Pancreas (tissue), 10 donors: ENCODE results near the gene EBF3. TPM values are rescaled to one million over a fixed set of nuclear protein-coding genes. Genes with fewer than 3 reads are reported as not detected.

Experiments
- ATAC-seq, 4 donors: fragments of 200-7000 bp; cut with Tn5 transposase; one replicate each; pipeline versions ENCODE4 v1.8.0 to v1.9.1; 2020; ENCODE audit warnings: mild to moderate bottlenecking in 4 of 4, moderate library complexity in 4 of 4
- DNase-seq, 6 donors: peaks; one replicate each; pipeline ENCODE4 v3.0.0-alpha.2; 2020
- FAIRE-seq: peaks from 2 replicates; lab custom pipeline; 2012; peaks lifted over from hg19 to GRCh38; lab: Jason Lieb, UNC
- H3K27ac ChIP-seq, 4 donors: fragments of 200-600 bp; sonication (generic); 1 replicate in 3 of 4; 2 replicates in 1 of 4; pipeline versions ENCODE4 v1.5.0 to v1.8.0; 2020
- H3K27me3 ChIP-seq, 4 donors: fragments of 200-600 bp; one replicate each; pipeline ENCODE4 v1.8.0; 2021
- H3K36me3 ChIP-seq, 3 donors: fragments of 200-600 bp; sonication (generic) in 1 of 3; one replicate each; pipeline versions ENCODE4 v1.5.0 to v1.8.0; 2020 to 2021
- H3K4me1 ChIP-seq, 3 donors: fragments of 200-600 bp; one replicate each; pipeline ENCODE4 v1.8.0; 2021
- H3K4me3 ChIP-seq, 4 donors: fragments of 200-600 bp; sonication (generic) in 2 of 4; one replicate each; pipeline versions ENCODE4 v1.5.0 to v1.8.0; 2020 to 2021
- H3K9me3 ChIP-seq, 4 donors: fragments of 200-600 bp; one replicate each; pipeline ENCODE4 v1.8.0; 2021
- WGBS, 2 donors: extraction: QIAGEN DNeasy Blood & Tissue Kit; methylation state at CpG; one replicate each; pipeline ENCODE4 v1.1.7; 2013; 5-methylcytosine and 5-hydroxymethylcytosine counted together
- intact Hi-C, 3 donors: fragments of 100-400 bp; cut with DNase I; formaldehyde crosslinking; loops; one replicate each; pipeline versions ENCODE4 v1.11.1 to v1.14.2; 2022
- polyA plus RNA-seq, 2 donors: library from polyadenylated mRNA; stranded (reverse); fragments of 200-250 nt; gene quantifications; one replicate each; pipeline ENCODE4 v1.2.3, GENCODE V29; 2013
- total RNA-seq, 6 donors: library from RNA; stranded (reverse); fragmentation: NEBNext Ultra II Directional in 4 of 6; extraction: Animal tissue kit (Norgen Biotek cat#: 25700) in 4 of 6; gene quantifications; one replicate each; pipeline versions ENCODE4 v1.2.1 to v1.2.4, GENCODE V29; 2021 to 2023
- TF ChIP-seq, protein P1 (sequence below), 4 donors: fragments of 200-600 bp; sonication (generic) in 3 of 4; IDR thresholded peaks; one replicate each; pipeline versions ENCODE4 v1.5.0 to v1.8.0; 2021; ENCODE audit warnings: antibody characterized with exemption in 4 of 4
- donor health status: healthy with polysubstance abuse.
- donor health status: DM: no; HTN: no; CAD: no; lungs with moderate emphysema.
- donor health status: DM: no; HTN: no; CAD: no.
- donor health status: control.
- donor health status: control.
- donor health status: Bipolar disorder and iron deficiency.
- donor health status: DM: yes; HTN: yes; CAD: no.
- donor health status: DM: no; HTN: no; CAD: no.
- donor health status: DM: no; HTN: no; CAD: no.
- donor health status: DM: yes; HTN: yes; CAD: no.

Gene EBF3
- total and polyA plus RNA-seq, 8 donors, result 0.47 to 1.5 (median 1.1) TPM

DNA sequence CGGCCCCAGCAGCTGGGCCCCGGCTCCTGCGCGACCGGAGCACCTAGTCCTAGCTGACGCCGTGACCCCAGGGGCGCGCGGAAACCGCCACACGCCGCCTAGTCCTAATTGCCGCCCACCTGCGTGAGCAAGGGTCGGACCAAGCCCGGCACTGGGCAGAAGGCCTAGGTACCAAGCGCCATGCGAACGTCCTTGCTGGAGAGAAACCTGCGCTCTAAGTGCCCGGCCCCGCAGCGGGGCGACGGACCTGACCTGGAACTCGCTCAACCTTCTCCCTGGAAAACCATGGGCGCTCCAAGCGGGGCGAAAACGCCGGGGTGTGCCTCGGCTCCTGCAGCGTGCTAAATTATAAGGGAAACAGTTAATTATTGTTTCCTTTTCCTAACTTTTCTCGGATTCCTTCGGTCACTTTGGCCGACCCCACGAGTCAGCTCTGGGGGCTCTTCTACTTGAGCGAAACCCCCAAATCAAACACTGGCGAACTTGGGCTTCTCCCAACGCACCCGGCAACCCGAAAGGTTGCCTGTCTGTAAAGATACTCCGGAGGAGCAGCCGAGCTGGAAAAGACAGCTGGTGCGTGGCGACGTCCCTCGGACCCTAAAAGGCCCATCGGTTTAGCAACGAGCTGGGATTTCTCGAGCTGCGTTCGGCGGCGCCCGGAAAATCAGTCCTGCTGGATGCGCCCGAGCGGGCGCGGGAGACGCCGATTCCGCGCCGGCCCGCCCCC is 5.3 kb upstream of the EBF3 start:
- TF ChIP-seq, protein P1, sequence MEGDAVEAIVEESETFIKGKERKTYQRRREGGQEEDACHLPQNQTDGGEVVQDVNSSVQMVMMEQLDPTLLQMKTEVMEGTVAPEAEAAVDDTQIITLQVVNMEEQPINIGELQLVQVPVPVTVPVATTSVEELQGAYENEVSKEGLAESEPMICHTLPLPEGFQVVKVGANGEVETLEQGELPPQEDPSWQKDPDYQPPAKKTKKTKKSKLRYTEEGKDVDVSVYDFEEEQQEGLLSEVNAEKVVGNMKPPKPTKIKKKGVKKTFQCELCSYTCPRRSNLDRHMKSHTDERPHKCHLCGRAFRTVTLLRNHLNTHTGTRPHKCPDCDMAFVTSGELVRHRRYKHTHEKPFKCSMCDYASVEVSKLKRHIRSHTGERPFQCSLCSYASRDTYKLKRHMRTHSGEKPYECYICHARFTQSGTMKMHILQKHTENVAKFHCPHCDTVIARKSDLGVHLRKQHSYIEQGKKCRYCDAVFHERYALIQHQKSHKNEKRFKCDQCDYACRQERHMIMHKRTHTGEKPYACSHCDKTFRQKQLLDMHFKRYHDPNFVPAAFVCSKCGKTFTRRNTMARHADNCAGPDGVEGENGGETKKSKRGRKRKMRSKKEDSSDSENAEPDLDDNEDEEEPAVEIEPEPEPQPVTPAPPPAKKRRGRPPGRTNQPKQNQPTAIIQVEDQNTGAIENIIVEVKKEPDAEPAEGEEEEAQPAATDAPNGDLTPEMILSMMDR (IDR thresholded peaks at IDR 0.05), result no peak
- Histone ChIP-seq H3K4me3 (no peak overlapping the region), H3K27me3 (peaks cover 7 to 90% (median 31%) of the 10 kb centered on the region in 4 donors), H3K36me3 (no peaks in the 10 kb centered on the region), H3K4me1 (peaks cover 0 to 5% (median 0%) of the 10 kb centered on the region in 3 donors), H3K27ac (no peak overlapping the region), H3K9me3 (no peaks in the 10 kb centered on the region)
- DNase-seq (peak in 1 of 6 donors; percentile 74), ATAC-seq (no peak), FAIRE-seq (no peak)
- intact Hi-C loops, result no loop called here
- WGBS, 2 donors, result 5 to 6% methylated on average over 65 to 68 of the region's 68 CpGs

GRCh38 chr10:129968853-129969183 is 4.7 kb upstream of the EBF3 start:
- 2 to 5% methylated on average over 15 of the region's 15 CpGs for WGBS, 2 donors
- no peak for FAIRE-seq
- intact Hi-C loops, result no loop called here
- H3K4me1 ChIP-seq, result peaks cover 0 to 5% (median 0%) of the 10 kb centered on the region in 3 donors
- TF ChIP-seq, protein P1 (IDR thresholded peaks at IDR 0.05), result peak in 3 of 4 donors; percentile 14 to 38 (median 28)
- no peak overlapping the region for H3K4me3 ChIP-seq
- peak in 2 of 6 donors; percentile 32 to 73 for DNase-seq
- H3K36me3 ChIP-seq, result no peaks in the 10 kb centered on the region
- peaks cover 7 to 88% (median 31%) of the 10 kb centered on the region in 4 donors for H3K27me3 ChIP-seq
- H3K9me3 ChIP-seq, result no peaks in the 10 kb centered on the region
- ATAC-seq, result peak in 3 of 4 donors; percentile 36 to 59 (median 51)
- no peak overlapping the region for H3K27ac ChIP-seq

DNA sequence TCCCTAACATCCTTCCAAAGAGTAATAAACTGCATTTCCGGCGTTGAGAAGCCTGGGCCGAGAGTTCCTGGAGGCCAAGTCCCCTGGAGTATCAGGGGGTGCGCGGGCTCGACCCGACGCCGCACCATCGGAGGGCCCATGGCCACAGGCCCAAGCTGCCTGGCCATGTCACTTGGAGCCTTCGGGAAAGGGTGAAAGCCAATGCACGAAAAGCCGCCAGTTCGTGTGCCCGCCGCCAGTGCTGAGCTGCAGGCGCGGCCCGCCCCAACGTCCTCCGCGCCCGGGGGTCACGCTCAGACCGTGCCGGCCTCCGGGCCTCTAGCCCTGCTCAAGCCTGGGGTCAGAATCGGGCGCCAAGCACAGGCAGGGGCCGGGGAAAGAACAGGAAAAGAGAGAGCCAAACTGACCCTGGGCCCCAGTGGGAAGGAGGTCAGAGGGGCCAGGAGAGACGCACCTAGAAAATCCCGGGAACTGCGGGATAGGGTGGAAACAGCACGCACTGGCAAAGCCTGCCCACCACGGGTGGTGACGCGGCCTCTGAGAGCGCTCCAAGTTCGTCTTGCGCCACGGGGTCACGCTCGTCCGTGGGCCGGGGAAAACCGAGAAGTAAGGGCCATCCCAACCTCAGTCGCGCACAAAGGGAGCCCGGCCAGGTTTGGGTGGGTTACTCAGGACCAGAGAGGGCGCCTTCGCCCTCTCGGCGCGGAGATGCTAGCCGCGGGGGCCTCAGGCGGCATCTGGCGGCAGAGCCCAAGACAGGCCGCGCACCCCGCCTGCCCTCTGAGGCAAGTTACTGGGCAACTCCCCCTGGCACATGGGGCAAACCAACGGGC is 4.2 kb upstream of the EBF3 start:
- DNase-seq, result peak in 1 of 6 donors; percentile 62
- intact Hi-C loops, result no loop called here
- ATAC-seq, result no peak
- TF ChIP-seq, protein P1 (IDR thresholded peaks at IDR 0.05), result no peak
- Histone ChIP-seq H3K27ac (no peak overlapping the region), H3K4me3 (no peak overlapping the region), H3K27me3 (peaks cover 7 to 82% (median 31%) of the 10 kb centered on the region in 4 donors), H3K4me1 (peaks cover 0 to 5% (median 0%) of the 10 kb centered on the region in 3 donors), H3K9me3 (no peaks in the 10 kb centered on the region), H3K36me3 (no peaks in the 10 kb centered on the region)
- 8 to 10% methylated on average over 58 to 62 of the region's 62 CpGs for WGBS, 2 donors
- no peak for FAIRE-seq

GRCh38 chr10:129967579-129968019 is 3.5 kb upstream of the EBF3 start:
- ATAC-seq, result no peak
- Histone ChIP-seq H3K4me1 (peaks cover 0 to 5% (median 0%) of the 10 kb centered on the region in 3 donors), H3K9me3 (no peaks in the 10 kb centered on the region), H3K27ac (no peak overlapping the region), H3K4me3 (no peak overlapping the region), H3K27me3 (peaks cover 7 to 85% (median 33%) of the 10 kb centered on the region in 4 donors), H3K36me3 (no peaks in the 10 kb centered on the region)
- WGBS, 2 donors, result 10 to 13% methylated on average over 19 to 28 of the region's 28 CpGs
- TF ChIP-seq, protein P1 (IDR thresholded peaks at IDR 0.05), result no peak
- intact Hi-C loops, result no loop called here
- DNase-seq, result peak in 1 of 6 donors; percentile 69
- FAIRE-seq, result no peak
